Measurements from ENCODE around the gene CST9.
"Not testable (repeated sequence)": the region's sequence is repeated elsewhere in the genome, so short reads cannot be mapped to it uniquely, and the experiment has no call there.

CST9 gene

GRCh38 chr20:23587631-23588030 is 18.1 kb downstream of the CST9 start:
- H3K27me3 ChIP-seq (ENCODE audit: control insufficient read depth, insufficient read depth, low read length) = peaks cover 2% of the 10 kb centered on the region
- no peak overlapping the region for H3K27ac ChIP-seq (ENCODE audit: low read depth, low read length)
- no peak overlapping the region for H3K4me3 ChIP-seq (ENCODE audit: low read length)
- no peaks in the 10 kb centered on the region for H3K4me1 ChIP-seq (ENCODE audit: control insufficient read depth, insufficient read depth, low read length)
- H3K36me3 ChIP-seq (ENCODE audit: control insufficient read depth, insufficient read depth, low read length) = no peaks in the 10 kb centered on the region
- H3K9ac ChIP-seq (ENCODE audit: low read length) = no peak overlapping the region

DNA sequence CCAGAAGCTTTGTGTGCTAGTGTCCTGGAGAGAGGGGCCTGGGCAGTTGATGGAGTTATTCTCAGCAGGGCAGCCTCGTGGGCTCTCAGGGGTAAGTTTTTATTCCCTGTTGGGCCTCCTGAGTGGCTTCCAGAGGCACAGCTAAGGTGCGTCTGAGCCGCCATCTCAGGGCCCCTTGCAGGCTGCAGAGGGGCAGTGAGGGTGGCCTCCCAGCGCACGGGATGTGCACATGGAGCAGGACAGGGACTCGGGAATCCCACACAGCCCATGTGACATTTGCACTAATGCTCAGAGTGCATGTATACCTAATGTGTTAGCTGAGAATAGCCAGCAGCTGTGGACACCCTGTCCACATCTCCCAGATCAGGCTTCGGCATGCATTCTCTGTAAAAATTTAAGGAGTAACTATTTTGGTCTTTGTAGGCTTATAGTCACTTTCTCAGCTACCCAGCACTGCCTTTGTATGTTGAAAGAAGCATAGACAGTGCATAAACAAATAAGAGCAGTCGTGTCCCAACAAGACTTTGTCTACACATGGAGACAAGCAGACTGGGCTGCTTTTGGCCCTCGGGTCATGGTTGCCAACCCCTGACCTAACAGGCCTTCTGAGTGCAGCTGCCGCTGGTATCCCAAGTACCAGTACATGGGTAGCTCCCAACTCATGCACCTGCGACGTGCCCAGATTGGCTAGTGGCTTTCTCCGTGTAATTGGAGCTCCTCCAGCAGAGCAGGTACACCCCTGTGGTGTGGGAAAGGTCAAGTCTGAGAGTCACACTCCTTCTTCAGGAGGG is 18.8 kb downstream of the CST9 start:
- H3K4me1 ChIP-seq (ENCODE audit: control insufficient read depth, insufficient read depth, low read length) = no peaks in the 10 kb centered on the region
- no peak overlapping the region for H3K9ac ChIP-seq (ENCODE audit: low read length)
- H3K27me3 ChIP-seq (ENCODE audit: control insufficient read depth, insufficient read depth, low read length) = peaks cover 2% of the 10 kb centered on the region
- no peak overlapping the region for H3K4me3 ChIP-seq (ENCODE audit: low read length)
- no peaks in the 10 kb centered on the region for H3K36me3 ChIP-seq (ENCODE audit: control insufficient read depth, insufficient read depth, low read length)
- no peak overlapping the region for H3K27ac ChIP-seq (ENCODE audit: low read depth, low read length)

DNA sequence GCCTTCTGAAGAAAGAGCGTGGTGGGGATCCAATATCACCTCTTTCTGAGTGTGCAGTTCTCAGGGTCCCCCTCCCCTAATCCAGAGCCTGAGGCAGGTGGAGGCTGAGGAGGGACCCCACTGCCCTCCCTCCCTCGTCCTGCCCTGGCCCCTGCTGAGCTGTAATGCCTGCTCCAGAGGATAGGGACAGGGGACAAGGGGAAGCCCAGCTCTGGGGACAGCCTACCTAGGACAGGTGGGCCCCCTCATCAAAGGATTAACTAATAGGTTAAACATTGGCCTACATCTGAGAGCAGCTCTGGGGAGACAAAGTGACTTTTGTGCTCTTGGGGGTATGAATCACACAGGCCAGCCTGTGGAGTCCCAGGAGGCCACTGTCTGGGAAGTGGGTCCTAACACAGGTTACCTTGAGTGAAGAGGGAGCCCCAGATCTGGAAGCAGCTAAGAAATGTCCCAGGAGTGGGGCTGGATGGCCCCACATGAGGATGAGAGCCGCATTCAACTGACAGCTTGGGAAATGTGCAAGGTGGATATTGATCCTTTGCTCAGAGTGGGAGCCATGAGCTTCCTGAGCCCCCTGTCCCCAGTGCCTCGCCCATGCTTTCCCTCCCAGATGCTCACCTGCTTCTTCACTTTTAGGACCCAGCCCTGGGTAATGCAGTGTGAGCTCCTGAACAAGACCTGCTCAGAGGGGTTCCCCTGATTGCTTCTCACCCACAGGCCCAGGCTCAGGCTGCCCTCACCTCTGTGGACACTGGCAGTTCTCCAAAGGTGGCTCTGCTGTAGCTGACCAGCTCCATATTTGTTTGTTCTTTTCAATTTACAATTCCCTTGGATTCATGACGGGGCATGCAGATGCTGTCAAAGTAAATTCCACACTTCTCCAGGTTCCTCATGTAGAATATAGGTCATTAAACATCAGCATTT is 19.6 kb downstream of the CST9 start:
- Histone ChIP-seq H3K9ac (ENCODE audit: low read length) (no peak overlapping the region), H3K4me3 (ENCODE audit: low read length) (no peak overlapping the region), H3K4me1 (ENCODE audit: control insufficient read depth, insufficient read depth, low read length) (no peaks in the 10 kb centered on the region), H3K27ac (ENCODE audit: low read depth, low read length) (no peak overlapping the region), H3K27me3 (ENCODE audit: control insufficient read depth, insufficient read depth, low read length) (peaks cover 2% of the 10 kb centered on the region), H3K36me3 (ENCODE audit: control insufficient read depth, insufficient read depth, low read length) (no peaks in the 10 kb centered on the region)

GRCh38 chr20:23585449-23585807 is 20.3 kb downstream of the CST9 start:
- peaks cover 2% of the 10 kb centered on the region for H3K27me3 ChIP-seq (ENCODE audit: control insufficient read depth, insufficient read depth, low read length)

DNA sequence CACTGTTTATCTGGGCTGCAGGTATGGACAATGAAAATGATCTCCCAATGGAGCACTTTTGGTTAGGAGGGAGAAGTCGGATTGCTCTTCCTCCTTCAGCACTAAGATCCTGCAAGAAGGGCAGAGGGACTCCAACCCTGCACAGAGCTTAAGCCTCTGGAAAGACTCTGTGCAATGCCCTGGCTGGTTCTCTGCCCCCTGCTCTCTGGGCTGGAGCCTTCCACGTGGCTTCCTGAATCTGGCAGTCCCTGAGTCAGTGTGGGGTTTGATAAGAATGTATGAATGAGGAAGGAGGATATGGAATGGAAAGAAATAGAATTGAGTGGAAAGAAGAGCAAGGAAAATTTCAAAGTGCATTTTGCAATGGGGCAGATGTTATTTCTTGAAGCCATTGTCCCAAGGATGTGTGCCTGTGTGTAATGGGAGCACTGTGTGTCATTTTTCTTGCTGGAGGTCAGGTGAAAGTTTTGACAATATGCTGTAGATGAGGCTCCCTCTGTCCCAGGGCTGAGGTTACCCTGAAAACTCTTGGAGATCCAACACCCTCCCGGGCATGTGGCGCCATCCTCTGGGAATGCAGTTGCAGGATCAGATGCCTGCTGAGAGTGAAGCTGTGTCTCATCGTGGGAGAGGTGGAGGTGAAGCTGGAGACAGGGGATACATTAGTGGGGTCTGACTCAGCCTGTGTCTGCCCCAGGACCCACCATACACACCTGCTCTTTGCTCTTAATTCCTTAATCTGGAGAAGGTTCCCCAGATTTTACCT is 21.1 kb downstream of the CST9 start:
- H3K4me3 ChIP-seq (ENCODE audit: low read length) = no peak overlapping the region
- no peaks in the 10 kb centered on the region for H3K4me1 ChIP-seq (ENCODE audit: control insufficient read depth, insufficient read depth, low read length)
- H3K36me3 ChIP-seq (ENCODE audit: control insufficient read depth, insufficient read depth, low read length) = no peaks in the 10 kb centered on the region
- no peak overlapping the region for H3K9ac ChIP-seq (ENCODE audit: low read length)
- peaks cover 2% of the 10 kb centered on the region for H3K27me3 ChIP-seq (ENCODE audit: control insufficient read depth, insufficient read depth, low read length)
- no peak overlapping the region for H3K27ac ChIP-seq (ENCODE audit: low read depth, low read length)

More at GRCh38 chr20:23585449-23585807, 20.3 kb downstream of the CST9 start:
- Histone ChIP-seq H3K4me1 (ENCODE audit: control insufficient read depth, insufficient read depth, low read length) (no peaks in the 10 kb centered on the region), H3K9ac (ENCODE audit: low read length) (no peak overlapping the region), H3K4me3 (ENCODE audit: low read length) (no peak overlapping the region), H3K36me3 (ENCODE audit: control insufficient read depth, insufficient read depth, low read length) (no peaks in the 10 kb centered on the region), H3K27ac (ENCODE audit: low read depth, low read length) (no peak overlapping the region)

- H3K4me1 ChIP-seq (ENCODE audit: control insufficient read depth, insufficient read depth, low read length) = no peaks in the 10 kb centered on the region
- no peak overlapping the region for H3K9ac ChIP-seq (ENCODE audit: low read length)
- H3K27me3 ChIP-seq (ENCODE audit: control insufficient read depth, insufficient read depth, low read length) = peaks cover 2% of the 10 kb centered on the region
- no peak overlapping the region for H3K4me3 ChIP-seq (ENCODE audit: low read length)
- H3K27ac ChIP-seq (ENCODE audit: low read depth, low read length) = no peak overlapping the region
- H3K36me3 ChIP-seq (ENCODE audit: control insufficient read depth, insufficient read depth, low read length) = no peaks in the 10 kb centered on the region
Measured at GRCh38 chr20:23583526-23583925, 22.2 kb downstream of the CST9 start.

- H3K4me1 ChIP-seq (ENCODE audit: control insufficient read depth, insufficient read depth, low read length) = no peaks in the 10 kb centered on the region
- no peak overlapping the region for H3K4me3 ChIP-seq (ENCODE audit: low read length)
- H3K27ac ChIP-seq (ENCODE audit: low read depth, low read length) = no peak overlapping the region
- H3K36me3 ChIP-seq (ENCODE audit: control insufficient read depth, insufficient read depth, low read length) = no peaks in the 10 kb centered on the region
- peaks cover 2% of the 10 kb centered on the region for H3K27me3 ChIP-seq (ENCODE audit: control insufficient read depth, insufficient read depth, low read length)
- no peak overlapping the region for H3K9ac ChIP-seq (ENCODE audit: low read length)
Measured at GRCh38 chr20:23582293-23582692, 23.4 kb downstream of the CST9 start.

- not testable (repeated sequence) for H3K4me3 ChIP-seq (ENCODE audit: low read length); H3K9ac ChIP-seq (ENCODE audit: low read length); H3K27ac ChIP-seq (ENCODE audit: low read depth, low read length); H3K36me3 ChIP-seq (ENCODE audit: control insufficient read depth, insufficient read depth, low read length); H3K27me3 ChIP-seq (ENCODE audit: control insufficient read depth, insufficient read depth, low read length); H3K4me1 ChIP-seq (ENCODE audit: control insufficient read depth, insufficient read depth, low read length)
Measured at GRCh38 chr20:23581833-23582232, 23.9 kb downstream of the CST9 start.

GRCh38 chr20:23574977-23575376 is 30.7 kb downstream of the CST9 start:
- H3K27ac ChIP-seq (ENCODE audit: low read depth, low read length) = no peak overlapping the region

GRCh38 chr20:23570178-23570760 is 35.4 kb downstream of the CST9 start:
- Histone ChIP-seq H3K4me3 (ENCODE audit: low read length) (no peak overlapping the region), H3K27me3 (ENCODE audit: control insufficient read depth, insufficient read depth, low read length) (no peaks in the 10 kb centered on the region), H3K9ac (ENCODE audit: low read length) (no peak overlapping the region), H3K27ac (ENCODE audit: low read depth, low read length) (no peak overlapping the region), H3K36me3 (ENCODE audit: control insufficient read depth, insufficient read depth, low read length) (no peaks in the 10 kb centered on the region), H3K4me1 (ENCODE audit: control insufficient read depth, insufficient read depth, low read length) (no peaks in the 10 kb centered on the region)

More at GRCh38 chr20:23574977-23575376, 30.7 kb downstream of the CST9 start:
- Histone ChIP-seq H3K9ac (ENCODE audit: low read length) (no peak overlapping the region), H3K27me3 (ENCODE audit: control insufficient read depth, insufficient read depth, low read length) (no peaks in the 10 kb centered on the region), H3K4me1 (ENCODE audit: control insufficient read depth, insufficient read depth, low read length) (no peaks in the 10 kb centered on the region), H3K4me3 (ENCODE audit: low read length) (no peak overlapping the region), H3K36me3 (ENCODE audit: control insufficient read depth, insufficient read depth, low read length) (no peaks in the 10 kb centered on the region)

DNA sequence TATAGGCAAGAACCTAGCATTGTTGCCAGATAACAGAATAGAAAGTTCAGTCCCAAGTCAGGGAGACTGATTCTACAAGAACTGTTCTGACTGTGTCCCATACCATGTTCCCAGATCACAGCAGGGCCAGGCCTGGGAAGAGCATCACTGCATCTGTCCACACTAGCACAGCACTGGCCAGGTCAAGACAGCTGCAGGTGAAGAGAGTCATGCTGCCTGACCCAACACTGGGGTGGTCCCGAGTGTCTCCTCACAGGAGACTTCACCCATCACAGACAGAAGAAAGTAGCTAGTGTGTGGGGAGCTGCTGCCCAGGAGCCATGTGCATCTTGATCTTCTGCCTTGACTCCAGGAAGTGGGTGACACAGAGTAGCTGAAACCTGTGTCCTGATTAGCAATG is 36.1 kb downstream of the CST9 start:
- no peak overlapping the region for H3K9ac ChIP-seq (ENCODE audit: low read length)
- no peak overlapping the region for H3K27ac ChIP-seq (ENCODE audit: low read depth, low read length)
- no peaks in the 10 kb centered on the region for H3K27me3 ChIP-seq (ENCODE audit: control insufficient read depth, insufficient read depth, low read length)
- H3K4me1 ChIP-seq (ENCODE audit: control insufficient read depth, insufficient read depth, low read length) = no peaks in the 10 kb centered on the region
- no peak overlapping the region for H3K4me3 ChIP-seq (ENCODE audit: low read length)
- no peaks in the 10 kb centered on the region for H3K36me3 ChIP-seq (ENCODE audit: control insufficient read depth, insufficient read depth, low read length)

DNA sequence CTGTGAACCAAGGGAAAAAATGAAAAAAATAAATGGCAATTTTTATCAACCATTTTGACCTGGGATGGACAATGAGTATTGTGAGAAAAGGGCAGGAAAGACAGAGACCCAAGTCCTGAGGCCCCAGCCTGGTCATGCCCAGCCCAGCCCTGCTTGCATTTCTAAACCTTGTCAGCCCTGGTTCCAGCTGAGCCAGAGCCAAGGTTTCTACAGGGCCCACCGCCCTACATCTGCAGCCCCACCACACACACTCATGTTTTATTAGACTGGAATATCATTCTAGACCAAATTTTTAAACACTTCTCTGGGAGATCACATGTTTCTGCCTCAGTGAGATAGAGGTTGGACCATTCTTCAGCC is 36.8 kb downstream of the CST9 start:
- Histone ChIP-seq H3K27ac (ENCODE audit: low read depth, low read length) (no peak overlapping the region), H3K27me3 (ENCODE audit: control insufficient read depth, insufficient read depth, low read length) (no peaks in the 10 kb centered on the region), H3K36me3 (ENCODE audit: control insufficient read depth, insufficient read depth, low read length) (no peaks in the 10 kb centered on the region), H3K4me3 (ENCODE audit: low read length) (no peak overlapping the region), H3K4me1 (ENCODE audit: control insufficient read depth, insufficient read depth, low read length) (no peaks in the 10 kb centered on the region), H3K9ac (ENCODE audit: low read length) (no peak overlapping the region)

Measured in rectal smooth muscle tissue (tissue), 1 donor.